22Rv1 (cell line): ENCODE data around the gene GLRX2.
"Not testable (repeated sequence)": the region's sequence is repeated elsewhere in the genome, so short reads cannot be mapped to it uniquely, and the experiment has no call there.

Experiments
- CTCF ChIP-seq: fragments of 450-650 bp; IDR thresholded peaks from 2 replicates; pipeline ENCODE4 v1.5.1; 2017; ENCODE audit warnings: mild to moderate bottlenecking
- ZFX ChIP-seq: fragments of 450-650 bp; IDR thresholded peaks from 2 replicates; pipeline ENCODE4 v1.6.1; 2017; ENCODE audit warnings: antibody characterized with exemption, borderline replicate concordance

- TF ChIP-seq CTCF, ZFX: not testable (repeated sequence)
Measured at GRCh38 chr1:193117167-193117566, 12.0 kb upstream of the GLRX2 start.
